Choroid plexus epithelial cell (primary cell): ENCODE results near the gene SULT1E1.

ENCODE experiments used
- DNase-seq: peaks from one replicate; pipeline ENCODE4 v3.0.0-alpha.2; 2010; ENCODE audit warnings: low read depth
- H3K4me3 ChIP-seq: 2 replicates; pipeline ENCODE4 v1.5.1; 2011; ENCODE audit warnings: low read depth, mild to moderate bottlenecking, control low read depth, low read length, moderate library complexity
- CTCF ChIP-seq: conservative IDR thresholded peaks from 2 replicates; pipeline ENCODE4 v1.5.1; 2011; ENCODE audit warnings: low read depth, mild to moderate bottlenecking, control low read depth, inconsistent platforms, low read length, moderate library complexity

Gene SULT1E1

GRCh38 chr4:69882150-69882549, 22.2 kb upstream of the SULT1E1 start:
- TF ChIP-seq CTCF, result no peak
- DNase-seq, result no peak

GRCh38 chr4:69881173-69881773, 21.3 kb upstream of the SULT1E1 start:
- H3K4me3 ChIP-seq, result no peak overlapping the region
- peak; percentile 96 for TF ChIP-seq CTCF
- DNase-seq, result peak; percentile 86

More at GRCh38 chr4:69882150-69882549, 22.2 kb upstream of the SULT1E1 start:
- H3K4me3 ChIP-seq, result no peak overlapping the region

- no peak for TF ChIP-seq CTCF
- no peak overlapping the region for H3K4me3 ChIP-seq
- peak; percentile 57 for DNase-seq
Measured at GRCh38 chr4:69878250-69878649, 18.3 kb upstream of the SULT1E1 start.

GRCh38 chr4:69877453-69877852, 17.5 kb upstream of the SULT1E1 start:
- no peak for DNase-seq
- TF ChIP-seq CTCF, result no peak
- no peak overlapping the region for H3K4me3 ChIP-seq

GRCh38 chr4:69876071-69876470, 16.1 kb upstream of the SULT1E1 start:
- no peak overlapping the region for H3K4me3 ChIP-seq
- no peak for DNase-seq
- TF ChIP-seq CTCF, result no peak

- no peak for DNase-seq
- H3K4me3 ChIP-seq, result no peak overlapping the region
- TF ChIP-seq CTCF, result no peak
Measured at GRCh38 chr4:69875576-69875975, 15.6 kb upstream of the SULT1E1 start.

- no peak for TF ChIP-seq CTCF
- no peak overlapping the region for H3K4me3 ChIP-seq
- no peak for DNase-seq
Measured at GRCh38 chr4:69874507-69874906, 14.6 kb upstream of the SULT1E1 start.
